Retinal pigment epithelial cell (primary cell): ENCODE results near the gene SOHLH1.

Experiments used
- DNase-seq: peaks from one replicate; pipeline ENCODE4 v3.0.0-alpha.2; 2010; ENCODE audit warnings: low read depth
- H3K4me3 ChIP-seq: 2 replicates; pipeline ENCODE4 v1.5.1; 2011; ENCODE audit warnings: mild to moderate bottlenecking, low read length, control low read depth, moderate library complexity
- CTCF ChIP-seq: conservative IDR thresholded peaks from 2 replicates; pipeline ENCODE4 v1.5.1; 2011; ENCODE audit warnings: low read depth, low read length, control low read depth, inconsistent platforms

Gene SOHLH1

GRCh38 chr9:135736979-135737839, 37.9 kb upstream of the SOHLH1 start:
- H3K4me3 ChIP-seq, result no peak overlapping the region
- no peak for TF ChIP-seq CTCF
- DNase-seq, result no peak

- no peak for DNase-seq
- no peak for TF ChIP-seq CTCF
- H3K4me3 ChIP-seq, result no peak overlapping the region
Measured at GRCh38 chr9:135736272-135736978, 37.1 kb upstream of the SOHLH1 start.

- TF ChIP-seq CTCF, result no peak
- DNase-seq, result no peak
- no peak overlapping the region for H3K4me3 ChIP-seq
Measured at GRCh38 chr9:135734616-135735144, 35.4 kb upstream of the SOHLH1 start.

- no peak overlapping the region for H3K4me3 ChIP-seq
- TF ChIP-seq CTCF, result no peak
- no peak for DNase-seq
Measured at GRCh38 chr9:135732569-135733257, 33.4 kb upstream of the SOHLH1 start.

- H3K4me3 ChIP-seq, result no peak overlapping the region
- DNase-seq, result no peak
- no peak for TF ChIP-seq CTCF
Measured at GRCh38 chr9:135731454-135731853, 32.2 kb upstream of the SOHLH1 start.

- TF ChIP-seq CTCF, result no peak
- H3K4me3 ChIP-seq, result no peak overlapping the region
- DNase-seq, result no peak
Measured at GRCh38 chr9:135729480-135729879, 30.2 kb upstream of the SOHLH1 start.
